ENCODE data around the gene SMARCA2.

Gene SMARCA2

DNA sequence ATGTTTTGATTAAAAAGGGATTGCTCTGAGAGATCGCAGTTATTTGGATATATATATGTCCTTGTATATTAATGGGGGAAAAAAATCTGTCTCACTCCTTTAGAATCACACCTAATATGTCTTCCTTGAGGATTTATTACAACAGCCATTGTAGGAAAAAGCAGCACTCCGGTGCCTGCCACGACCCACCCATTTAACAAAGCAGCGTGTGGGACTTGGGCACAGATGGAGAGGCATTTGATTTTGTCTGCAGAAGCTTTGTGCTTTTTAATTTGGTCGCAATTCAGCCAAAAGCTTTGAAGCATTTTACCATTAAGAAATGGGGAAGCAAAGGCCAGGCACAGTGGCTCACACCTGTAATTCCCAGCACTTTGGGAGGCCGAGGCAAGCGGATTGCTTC is 159.2 kb downstream of the SMARCA2 start:
- no peak for DNase-seq (ENCODE audit: low spot score)

GRCh38 chr9:2174911-2175310 is 159.8 kb downstream of the SMARCA2 start:
- DNase-seq (ENCODE audit: low spot score) = no peak

DNA sequence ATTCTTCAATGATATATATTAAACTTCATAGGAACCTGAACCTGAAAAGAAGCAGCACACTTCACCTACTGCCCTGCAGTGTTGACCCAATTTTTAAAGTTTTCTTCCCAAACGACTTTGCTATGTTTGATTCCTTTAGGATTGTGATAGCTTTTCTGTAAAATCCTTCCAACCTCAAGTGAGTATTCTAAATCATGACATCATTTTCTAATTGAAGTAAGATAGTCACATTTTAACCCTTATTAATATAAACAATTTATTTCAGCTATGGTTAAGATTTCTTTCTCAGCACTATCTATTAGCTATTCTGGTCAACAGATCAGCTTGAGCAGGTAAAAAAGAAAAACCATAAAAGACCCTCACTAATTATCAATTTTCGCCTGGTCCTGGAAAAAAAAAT is 162.0 kb downstream of the SMARCA2 start:
- no peak for DNase-seq (ENCODE audit: low spot score)

DNA sequence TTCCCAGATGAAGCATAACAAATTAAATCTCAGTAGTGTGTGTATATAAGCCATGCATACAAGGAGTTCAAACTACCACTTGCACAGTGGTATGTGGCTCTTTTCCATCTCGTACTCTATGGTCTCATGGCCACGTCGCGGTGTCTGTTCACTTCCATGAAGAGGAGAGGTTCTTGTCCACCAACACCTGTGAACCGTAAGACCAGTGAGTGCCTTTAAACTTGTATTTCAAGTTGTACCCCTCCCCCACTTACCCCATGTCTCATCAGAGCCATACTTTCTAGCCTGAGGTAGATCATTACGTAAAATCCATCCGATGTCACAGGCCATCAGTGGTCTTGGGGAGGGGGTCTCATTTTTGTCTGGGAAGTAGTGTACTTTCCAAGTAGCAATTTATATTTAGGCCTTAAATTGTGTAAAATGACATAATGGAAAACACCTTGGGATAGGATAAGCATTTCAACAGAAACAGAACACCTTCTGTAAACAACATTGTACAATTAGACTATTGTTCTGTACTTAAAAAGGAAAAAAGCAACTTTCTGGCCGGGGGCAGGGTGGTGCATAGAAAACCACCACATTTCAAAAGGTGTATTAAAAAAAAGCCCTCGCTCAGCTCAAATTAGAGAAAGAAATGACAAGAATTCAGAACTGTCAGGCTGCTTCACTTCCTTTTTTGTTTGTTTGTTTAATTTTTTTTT is 163.0 kb downstream of the SMARCA2 start:
- DNase-seq (ENCODE audit: low spot score) = no peak

- DNase-seq (ENCODE audit: low spot score) = peak; percentile 42
Observed at GRCh38 chr9:2179567-2179966, 164.4 kb downstream of the SMARCA2 start.

DNA sequence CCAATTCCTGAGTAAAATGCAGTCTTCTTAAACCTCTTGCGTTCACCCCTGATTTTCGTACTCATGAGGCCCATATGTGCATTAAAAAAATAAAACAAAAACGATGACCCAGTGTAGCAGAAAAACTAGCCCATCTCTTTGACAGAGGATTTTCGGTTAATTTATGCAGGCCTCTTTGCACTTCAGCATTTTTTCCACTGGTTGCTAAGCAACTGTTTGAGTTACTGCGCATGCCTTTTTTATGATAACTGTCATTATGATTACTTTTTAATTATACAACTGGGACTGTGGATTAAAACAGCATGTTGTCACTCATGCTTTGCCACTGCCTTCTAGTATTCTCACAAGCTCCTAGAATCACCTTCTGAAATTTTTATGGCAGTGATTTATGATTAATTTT is 165.0 kb downstream of the SMARCA2 start:
- DNase-seq (ENCODE audit: low spot score) = no peak

DNA sequence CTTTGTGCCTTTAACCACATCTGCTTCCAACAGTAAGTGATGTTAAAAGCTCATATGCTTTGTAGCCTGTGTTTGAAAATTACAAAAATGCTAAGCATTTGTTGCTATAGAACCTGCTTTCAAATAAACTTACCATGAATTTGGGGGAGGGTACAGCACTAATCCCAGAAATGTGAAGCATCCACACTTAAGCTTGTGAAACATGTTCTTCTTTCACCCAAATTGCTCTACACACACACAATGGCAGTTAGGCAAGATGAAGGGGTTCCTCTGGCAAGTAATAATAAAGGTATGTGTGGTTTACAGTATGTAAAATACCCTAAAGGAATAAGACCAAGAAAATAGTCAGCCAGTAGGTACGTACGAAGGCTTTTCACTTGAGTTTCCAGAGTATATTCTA is 165.6 kb downstream of the SMARCA2 start:
- DNase-seq (ENCODE audit: low spot score) = no peak

- peak; percentile 18 for DNase-seq (ENCODE audit: low spot score)
Observed at GRCh38 chr9:2181792-2182191, 166.6 kb downstream of the SMARCA2 start.

- no peak for DNase-seq (ENCODE audit: low spot score)
Observed at GRCh38 chr9:2190939-2191608, 175.9 kb downstream of the SMARCA2 start.

GRCh38 chr9:2191609-2191972 is 176.4 kb downstream of the SMARCA2 start:
- DNase-seq (ENCODE audit: low spot score) = no peak

GRCh38 chr9:2192356-2192979 is 177.3 kb downstream of the SMARCA2 start:
- no peak for DNase-seq (ENCODE audit: low spot score)

- no peak for DNase-seq (ENCODE audit: low spot score)
Observed at GRCh38 chr9:2193552-2193951, 178.4 kb downstream of the SMARCA2 start.

DNA sequence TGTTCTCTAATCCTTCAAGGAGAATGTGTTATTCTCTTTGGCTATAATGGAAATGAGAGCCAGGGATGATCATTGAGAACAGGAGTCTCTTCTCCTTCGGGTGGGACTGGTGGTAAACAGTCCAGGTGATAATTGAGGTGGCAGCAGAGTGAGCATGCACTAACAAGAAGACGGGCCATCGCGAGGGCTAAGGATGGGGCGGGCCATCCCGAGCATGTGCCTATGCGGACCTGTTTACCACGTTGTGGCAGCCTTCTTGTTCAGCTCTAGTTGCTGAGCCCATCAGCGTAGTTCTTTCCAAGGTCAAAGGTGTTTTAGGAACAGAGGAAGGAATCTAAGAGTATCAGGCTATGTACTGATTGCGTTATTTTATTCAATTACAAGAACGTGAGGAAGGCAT is 180.1 kb downstream of the SMARCA2 start:
- DNase-seq (ENCODE audit: low spot score) = no peak

- DNase-seq (ENCODE audit: low spot score) = no peak
Observed at GRCh38 chr9:2196757-2197156, 181.6 kb downstream of the SMARCA2 start.

GRCh38 chr9:2198956-2199635 is 183.9 kb downstream of the SMARCA2 start:
- no peak for DNase-seq (ENCODE audit: low spot score)

GRCh38 chr9:2199999-2200796 is 185.1 kb downstream of the SMARCA2 start:
- no peak for DNase-seq (ENCODE audit: low spot score)

- DNase-seq (ENCODE audit: low spot score) = no peak
Observed at GRCh38 chr9:2208465-2208864, 193.3 kb downstream of the SMARCA2 start.

DNA sequence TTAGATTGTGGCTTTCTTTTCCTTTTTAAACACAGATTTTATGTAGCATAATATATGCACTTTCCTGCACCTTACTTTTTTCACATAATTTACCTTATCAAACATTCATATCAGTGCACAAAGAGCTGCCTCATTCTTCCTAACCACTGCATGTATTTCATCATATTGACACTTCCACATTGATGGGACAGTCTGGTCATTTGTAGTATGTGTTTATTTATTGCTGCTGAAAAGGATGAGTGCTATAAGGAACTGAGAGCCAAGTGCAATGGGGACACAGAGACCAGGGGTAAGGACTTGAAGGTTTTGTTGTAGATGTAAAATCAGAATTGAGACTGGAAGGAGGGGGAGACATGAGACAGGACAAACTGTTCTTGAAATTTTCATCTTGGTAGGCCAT is 193.8 kb downstream of the SMARCA2 start:
- DNase-seq (ENCODE audit: low spot score) = no peak

DNA sequence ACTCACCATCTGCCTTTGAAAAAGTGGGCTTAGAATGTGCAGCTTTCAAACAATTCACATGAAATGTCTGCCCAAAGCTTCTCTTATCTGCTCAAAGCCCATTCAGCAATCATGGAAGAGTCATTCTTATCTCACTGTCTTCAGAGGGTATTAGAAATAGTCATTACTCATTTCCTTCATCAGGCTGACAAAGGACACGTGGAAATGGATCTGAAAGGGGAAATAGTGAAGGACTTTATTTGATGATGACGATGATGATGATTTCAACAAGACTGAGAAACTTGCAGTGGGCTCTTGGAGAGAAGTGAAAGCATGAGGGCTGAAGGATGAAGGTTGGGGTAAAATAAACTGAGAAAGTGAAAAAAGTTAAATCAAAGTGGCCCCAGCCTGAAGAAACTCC is 194.3 kb downstream of the SMARCA2 start:
- no peak for DNase-seq (ENCODE audit: low spot score)

DNA sequence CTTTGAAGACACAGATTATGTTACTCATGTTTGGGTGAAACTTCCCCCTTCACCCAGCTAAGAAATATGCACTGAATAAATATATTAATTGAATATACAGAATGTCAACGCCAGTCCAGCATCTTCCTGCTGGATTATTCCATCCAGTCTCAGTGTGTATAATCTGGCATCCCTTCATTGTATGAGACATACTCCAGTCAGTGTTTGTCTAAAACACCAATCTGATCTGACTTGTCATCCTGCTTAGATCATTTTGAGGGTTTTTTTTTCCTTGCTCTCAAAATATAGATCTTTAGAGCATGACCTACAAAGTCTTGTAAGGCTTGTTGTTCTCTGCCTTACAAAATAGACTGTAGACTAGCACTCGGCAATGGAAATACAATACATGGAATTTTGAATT is 195.1 kb downstream of the SMARCA2 start:
- no peak for DNase-seq (ENCODE audit: low spot score)

DNA sequence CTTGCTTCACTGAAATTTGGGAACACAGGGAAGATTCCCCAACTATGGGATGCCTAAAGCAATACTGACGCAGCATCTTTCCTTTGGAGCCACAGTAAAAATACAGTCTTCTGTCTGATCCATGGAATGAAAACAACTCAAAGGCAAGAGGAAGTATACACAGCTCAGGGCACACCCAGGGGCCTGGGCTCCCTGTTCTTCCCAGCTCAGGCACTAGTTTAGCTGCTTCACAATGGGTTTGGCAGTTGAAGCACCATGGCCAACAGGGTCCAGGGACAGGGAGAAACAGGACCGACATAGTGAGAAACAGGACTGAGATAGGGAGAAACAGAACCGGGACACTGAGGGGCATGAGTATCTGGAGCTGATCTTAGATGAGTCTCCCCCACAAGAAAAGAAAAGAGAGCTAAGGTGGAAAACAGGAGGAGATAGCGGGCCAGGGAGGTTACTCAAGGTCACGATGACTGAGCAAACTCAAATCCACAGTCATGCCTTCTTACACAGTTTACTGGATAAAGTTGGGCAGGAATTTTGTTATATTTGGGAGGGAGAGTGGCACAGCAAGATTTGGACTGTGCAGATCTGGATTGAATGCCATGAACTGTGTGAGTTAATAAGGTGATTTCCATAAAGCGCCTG is 198.8 kb downstream of the SMARCA2 start:
- no peak for DNase-seq (ENCODE audit: low spot score)

DNA sequence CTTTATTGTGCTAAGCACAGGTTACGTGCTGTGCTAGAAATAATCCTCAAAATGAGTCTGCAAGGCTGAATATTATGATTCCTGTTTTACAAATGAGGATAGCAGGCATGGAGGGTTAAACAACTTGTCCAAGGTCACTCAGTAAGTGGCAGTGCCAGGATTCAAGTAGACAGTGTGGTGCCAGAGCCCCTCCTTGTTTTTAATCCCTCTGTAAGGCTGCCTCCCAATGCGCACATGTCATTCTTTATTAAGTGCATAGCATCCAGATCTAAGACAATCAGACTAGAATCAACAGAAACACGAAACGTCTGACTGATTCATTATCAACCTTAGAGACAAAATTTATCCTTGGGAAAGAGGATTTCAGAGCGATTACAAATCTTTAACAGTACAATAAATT is 199.6 kb downstream of the SMARCA2 start:
- no peak for DNase-seq (ENCODE audit: low spot score)

All from kidney tubule cell (primary cell).